Activated T-helper 1 cell treated with anti-CD3 and anti-CD28 coated beads, Interleukin-12 subunit alpha, Interleukin-12 subunit beta, Interleukin-2, Interleukin-4 antibody, amounts not matched to agents 30 ng/mL and 10 ng/mL and 1 ng/mL, durations not matched to agents 14 hours and 24 hours and 36 hours (primary cell): ENCODE results near the gene TBC1D22A. TPM values are rescaled to one million over a fixed set of nuclear protein-coding genes. Genes with fewer than 3 reads are reported as not detected.

ENCODE experiments used
- DNase-seq: peaks from one replicate; pipeline ENCODE4 v3.0.0; 2021; ENCODE audit warnings: low spot score
- H3K27ac Mint-ChIP-seq: one replicate; pipeline ENCODE4 v1.8.0; 2021; ENCODE audit warnings: mild to moderate bottlenecking, mixed read lengths
- H3K27me3 Mint-ChIP-seq: one replicate; pipeline ENCODE4 v1.8.0; 2022; ENCODE audit warnings: mild to moderate bottlenecking, moderate library complexity, mixed read lengths; ENCODE audit not compliant: insufficient read depth
- H3K36me3 Mint-ChIP-seq: one replicate; pipeline ENCODE4 v1.8.0; 2021; ENCODE audit warnings: low read depth, mixed read lengths
- H3K4me1 Mint-ChIP-seq: one replicate; pipeline ENCODE4 v1.8.0; 2021; ENCODE audit warnings: low read depth, mixed read lengths
- H3K4me3 Mint-ChIP-seq: one replicate; pipeline ENCODE4 v1.8.0; 2021; ENCODE audit warnings: mild to moderate bottlenecking, moderate library complexity, mixed read lengths
- H3K9me3 Mint-ChIP-seq: one replicate; pipeline ENCODE4 v1.8.0; 2021; ENCODE audit warnings: mixed read lengths
- intact Hi-C: fragments of 100-400 bp; cut with micrococcal nuclease; formaldehyde crosslinking; loops from one replicate; pipeline ENCODE4 v1.15.1; 2024
- total RNA-seq: library from RNA; stranded (reverse); gene quantifications from 2 replicates; pipeline ENCODE4 v1.2.3, GENCODE V29; 2022

The TBC1D22A gene
- total RNA-seq, 1 donor from 2014 or later: 42.4 TPM

GRCh38 chr22:47221840-47222615, 459.6 kb downstream of the TBC1D22A start:
- intact Hi-C loops: no loop called here
- Mint-ChIP-seq H3K36me3 (no peaks in the 10 kb centered on the region), H3K4me1 (no peaks in the 10 kb centered on the region), H3K9me3 (peaks cover 9% of the 10 kb centered on the region), H3K4me3 (no peak overlapping the region), H3K27me3 (peaks cover 3% of the 10 kb centered on the region), H3K27ac (no peak overlapping the region)
- no peak for DNase-seq

Other genes starting within 250 kb of the TBC1D22A start
- 0.39 and 0.44 TPM in 2 replicates for gene CELSR1, start 225.0 kb upstream of the TBC1D22A start, total RNA-seq
- gene GRAMD4, start 142.3 kb upstream of the TBC1D22A start, total RNA-seq: 87.1 and 90.6 TPM in 2 replicates
- 69.6 and 76.5 TPM in 2 replicates for gene CERK, start 24.4 kb upstream of the TBC1D22A start, total RNA-seq